ENCODE measurements around the gene GPR152. TPM values are rescaled to one million over a fixed set of nuclear protein-coding genes. Genes with fewer than 3 reads are reported as not detected.

Gene GPR152
- total and polyA plus RNA-seq, 12 donors = not detected

DNA sequence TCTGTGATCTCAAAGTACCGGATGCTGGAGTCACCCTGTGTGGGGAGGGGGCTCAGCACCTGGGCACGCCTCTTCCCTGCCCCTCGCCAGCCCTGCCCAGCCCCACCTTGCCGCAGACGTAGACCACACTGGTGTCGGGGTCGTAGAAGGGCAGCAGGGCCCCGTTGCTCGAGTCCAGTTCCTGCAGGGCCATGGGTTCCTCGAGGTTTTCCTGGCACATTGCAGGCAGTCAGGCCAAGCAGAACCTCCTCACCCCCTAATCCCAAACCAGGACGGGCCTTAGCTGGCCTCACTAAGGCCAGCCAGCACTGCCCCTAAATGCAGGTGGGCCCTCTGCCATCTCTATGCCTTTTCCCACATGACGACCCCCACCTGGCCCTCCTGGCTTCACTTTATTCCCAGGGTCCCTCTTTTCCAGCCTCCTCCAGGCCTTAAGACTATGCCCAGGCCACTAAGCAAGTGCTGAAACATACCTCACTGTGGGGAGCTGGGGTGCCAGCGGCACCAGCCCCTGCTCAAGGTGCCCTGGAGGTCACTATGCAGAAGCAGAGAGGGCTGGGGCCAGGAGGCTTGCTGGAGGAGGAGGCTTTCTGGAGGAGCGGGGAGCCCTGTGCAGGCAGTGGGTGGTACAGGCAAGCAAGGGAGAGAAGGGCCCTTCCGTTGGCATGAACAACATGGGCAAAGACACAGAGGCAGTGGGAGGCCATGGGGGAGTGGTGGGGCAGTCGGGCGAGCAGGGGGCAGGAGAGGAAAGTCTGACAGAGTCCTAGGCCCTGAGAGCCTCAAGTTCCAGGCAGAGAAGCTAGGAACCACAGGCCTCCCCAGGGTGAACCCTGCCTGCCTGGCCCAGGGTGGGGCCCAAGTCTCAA is 12.1 kb downstream of the GPR152 start:
- H3K27me3 ChIP-seq = no peaks in the 10 kb centered on the region
- H3K4me1 ChIP-seq = peaks cover 14 to 68% (median 47%) of the 10 kb centered on the region in 9 donors
- no peak for DNase-seq
- H3K36me3 ChIP-seq = peaks cover 0 to 62% (median 11%) of the 10 kb centered on the region in 9 donors
- H3K27ac ChIP-seq = peak overlapping the region in 8 of 10 donors; percentile 15 to 93 (median 50)
- peak overlapping the region in 1 of 10 donors; percentile 7 for H3K4me3 ChIP-seq
- intact Hi-C loops (cut with DNase I) = loop anchor here in 1 of 10 donors (10.0 kb wide), 1 partner anchor 896 kb away; the partner anchor contains the start of genes ACTN3 and ZDHHC24
- H3K9me3 ChIP-seq = no peaks in the 10 kb centered on the region
- TF ChIP-seq, protein P1, sequence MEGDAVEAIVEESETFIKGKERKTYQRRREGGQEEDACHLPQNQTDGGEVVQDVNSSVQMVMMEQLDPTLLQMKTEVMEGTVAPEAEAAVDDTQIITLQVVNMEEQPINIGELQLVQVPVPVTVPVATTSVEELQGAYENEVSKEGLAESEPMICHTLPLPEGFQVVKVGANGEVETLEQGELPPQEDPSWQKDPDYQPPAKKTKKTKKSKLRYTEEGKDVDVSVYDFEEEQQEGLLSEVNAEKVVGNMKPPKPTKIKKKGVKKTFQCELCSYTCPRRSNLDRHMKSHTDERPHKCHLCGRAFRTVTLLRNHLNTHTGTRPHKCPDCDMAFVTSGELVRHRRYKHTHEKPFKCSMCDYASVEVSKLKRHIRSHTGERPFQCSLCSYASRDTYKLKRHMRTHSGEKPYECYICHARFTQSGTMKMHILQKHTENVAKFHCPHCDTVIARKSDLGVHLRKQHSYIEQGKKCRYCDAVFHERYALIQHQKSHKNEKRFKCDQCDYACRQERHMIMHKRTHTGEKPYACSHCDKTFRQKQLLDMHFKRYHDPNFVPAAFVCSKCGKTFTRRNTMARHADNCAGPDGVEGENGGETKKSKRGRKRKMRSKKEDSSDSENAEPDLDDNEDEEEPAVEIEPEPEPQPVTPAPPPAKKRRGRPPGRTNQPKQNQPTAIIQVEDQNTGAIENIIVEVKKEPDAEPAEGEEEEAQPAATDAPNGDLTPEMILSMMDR (IDR thresholded peaks at IDR 0.05) = no peak
- ATAC-seq = peak in 1 of 8 donors; percentile 11
- 65 to 76% methylated on average over 17 of the region's 17 CpGs for WGBS, 2 donors

- intact Hi-C loops (cut with DNase I) = loop anchor here in 1 of 10 donors (10.0 kb wide), 1 partner anchor 895 kb away; the partner anchor contains the start of genes ACTN3 and ZDHHC24
- H3K4me3 ChIP-seq = peak overlapping the region in 1 of 10 donors; percentile 59
- TF ChIP-seq, protein P1 (IDR thresholded peaks at IDR 0.05) = peak in 4 of 9 donors; percentile 14 to 23 (median 21)
- H3K27ac ChIP-seq = peak overlapping the region in 8 of 10 donors; percentile 28 to 93 (median 50)
- no peaks in the 10 kb centered on the region for H3K9me3 ChIP-seq
- H3K4me1 ChIP-seq = peaks cover 14 to 68% (median 47%) of the 10 kb centered on the region in 9 donors
- DNase-seq = no peak
- no peaks in the 10 kb centered on the region for H3K27me3 ChIP-seq
- H3K36me3 ChIP-seq = peaks cover 0 to 71% (median 12%) of the 10 kb centered on the region in 9 donors
- peak in 2 of 8 donors; percentile 1 to 3 for ATAC-seq
- WGBS, 2 donors = 69 to 74% methylated on average over 30 to 31 of the region's 31 CpGs
These were observed 13.0 kb downstream of the GPR152 start for GRCh38 chr11:67439321-67440228.

DNA sequence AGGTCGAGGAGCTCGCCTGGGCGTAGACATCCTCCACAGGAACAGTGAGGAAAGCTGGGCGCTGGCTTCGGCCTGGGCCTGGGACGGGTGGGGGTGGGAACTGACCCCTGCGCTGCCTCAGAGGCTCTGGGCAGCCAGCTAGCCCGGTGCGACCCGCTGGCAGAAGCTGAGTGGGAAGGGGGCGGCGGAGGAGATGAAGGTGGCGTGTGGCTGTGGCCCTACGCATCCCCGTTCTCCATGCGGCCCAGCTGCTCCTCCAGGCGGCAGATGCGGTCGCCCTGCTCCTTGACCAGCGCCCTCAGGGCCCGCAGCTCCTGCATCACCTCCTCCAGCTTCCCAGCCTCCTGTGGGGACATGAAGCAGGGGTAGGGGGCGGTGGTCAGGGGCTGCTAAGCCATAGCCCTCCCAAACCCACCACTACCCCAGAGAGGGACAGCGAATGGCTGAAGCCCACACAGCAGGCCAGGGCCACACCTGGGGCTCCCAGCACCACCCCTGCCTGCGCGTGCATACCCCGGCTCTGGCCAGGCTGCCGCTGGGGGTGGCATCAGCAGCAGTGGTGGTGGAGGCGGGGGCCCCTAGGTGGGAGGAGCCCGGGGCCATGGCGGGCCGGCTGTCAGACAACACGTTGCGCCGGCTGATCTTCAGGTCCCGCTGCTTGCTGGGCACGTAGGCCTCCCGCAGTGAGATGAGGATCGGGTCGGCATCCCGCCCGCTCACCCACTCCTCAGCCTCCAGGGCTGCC is 14.2 kb downstream of the GPR152 start:
- DNase-seq = no peak
- TF ChIP-seq, protein P1 (IDR thresholded peaks at IDR 0.05) = no peak
- H3K27me3 ChIP-seq = no peaks in the 10 kb centered on the region
- H3K4me3 ChIP-seq = peak overlapping the region in 1 of 10 donors; percentile 59
- H3K27ac ChIP-seq = peak overlapping the region in 2 of 10 donors; percentile 28 to 93
- H3K9me3 ChIP-seq = no peaks in the 10 kb centered on the region
- ATAC-seq = no peak
- intact Hi-C loops (cut with DNase I) = no loop called here
- H3K4me1 ChIP-seq = peaks cover 14 to 61% (median 38%) of the 10 kb centered on the region in 9 donors
- 86 to 87% methylated on average over 38 to 41 of the region's 41 CpGs for WGBS, 2 donors
- H3K36me3 ChIP-seq = peaks cover 0 to 83% (median 25%) of the 10 kb centered on the region in 9 donors
